Panc1 (cell line): ENCODE measurements around the gene CDHR5. TPM values are rescaled to one million over a fixed set of nuclear protein-coding genes. Genes with fewer than 3 reads are reported as not detected.

Experiments used
- ATAC-seq: fragments of 200-7000 bp; cut with Tn5 transposase; 2 replicates; pipeline ENCODE4 v1.9.1; 2020; ENCODE audit warnings: mild to moderate bottlenecking, moderate library complexity
- BruUV-seq: library from RNA; stranded (reverse); fragments of 400-500 nt; replicated peaks from 2 replicates; lab custom pipeline; 2021; lab: Mats Ljungman, UMichigan
- CTCF ChIA-PET: fragments of 300-600 bp; sonication (Branson Sonifier 250); formaldehyde crosslinking; loops from one replicate; lab custom pipeline; 2022; ENCODE audit warnings: antibody characterized with exemption; lab: Charles Lee
- POLR2A ChIA-PET: fragments of 300-600 bp; sonication (Branson Sonifier 250); formaldehyde crosslinking; loops from one replicate; lab custom pipeline; 2022; ENCODE audit warnings: antibody characterized with exemption; lab: Charles Lee
- DNase-seq: peaks from one replicate; pipeline ENCODE4 v3.0.0-alpha.2; 2010; ENCODE audit warnings: low read depth, low spot score
- H3K27ac ChIP-seq: 2 replicates; pipeline ENCODE4 v1.5.1; 2011; ENCODE audit warnings: mild to moderate bottlenecking, low read length, inconsistent platforms
- H3K27me3 ChIP-seq: fragments of 200-500 bp; sonication (Bioruptor generic); 2 replicates; pipeline ENCODE4 v1.6.0; 2014; ENCODE audit warnings: low read length, inconsistent platforms; ENCODE audit not compliant: control insufficient read depth, insufficient read depth
- H3K36me3 ChIP-seq: fragments of 200-500 bp; sonication (Bioruptor generic); 2 replicates; pipeline ENCODE4 v1.5.1; 2014; ENCODE audit warnings: inconsistent platforms, mild to moderate bottlenecking, low read length, moderate library complexity; ENCODE audit not compliant: control insufficient read depth, insufficient read depth
- H3K4me1 ChIP-seq: 2 replicates; pipeline ENCODE4 v1.5.1; 2011; ENCODE audit warnings: inconsistent platforms, mild to moderate bottlenecking, low read length, moderate library complexity; ENCODE audit not compliant: control insufficient read depth, insufficient read depth
- H3K4me3 ChIP-seq, 2 experiments: 2 replicates each; pipeline ENCODE4 v1.5.1; 2011 to 2012; ENCODE audit warnings: low read depth in 2 of 2, low read length in 2 of 2, mild to moderate bottlenecking in 2 of 2, inconsistent platforms in 1 of 2, moderate library complexity in 1 of 2
- H3K9me3 ChIP-seq: fragments of 200-500 bp; sonication (Bioruptor generic); 2 replicates; pipeline ENCODE4 v1.5.1; 2014; ENCODE audit warnings: low read depth, mild to moderate bottlenecking, inconsistent platforms, low read length, moderate library complexity; ENCODE audit not compliant: control insufficient read depth, insufficient read depth
- CTCF ChIP-seq: fragments of 450-650 bp; IDR thresholded peaks from 2 replicates; pipeline ENCODE4 v1.5.1; 2017; ENCODE audit warnings: mild to moderate bottlenecking
- POLR2AphosphoS5 ChIP-seq: IDR thresholded peaks from 2 replicates; pipeline ENCODE4 v1.6.1; 2012; ENCODE audit warnings: mild to moderate bottlenecking, low read depth, low read length, moderate library complexity
- REST ChIP-seq, 2 experiments: IDR thresholded peaks; 2 replicates each; pipeline ENCODE4 v1.6.1; 2011 to 2012; ENCODE audit warnings: low read depth in 2 of 2, control low read depth in 1 of 2, low read length in 1 of 2, mild to moderate bottlenecking in 1 of 2, moderate library complexity in 1 of 2; ENCODE audit not compliant: insufficient read depth in 1 of 2
- SIN3A ChIP-seq: IDR thresholded peaks from 2 replicates; pipeline ENCODE4 v1.6.1; 2012; ENCODE audit warnings: low read depth, mild to moderate bottlenecking, low read length, moderate library complexity, borderline replicate concordance; ENCODE audit not compliant: insufficient read depth
- TCF7L2 ChIP-seq: IDR thresholded peaks from 2 replicates; pipeline ENCODE4 v1.6.1; 2011; ENCODE audit warnings: mild to moderate bottlenecking, low read depth, low read length, inconsistent platforms
- in situ Hi-C: cut with HindIII; loops from 2 replicates; pipeline ENCODE4 v1.10.0; 2016; ENCODE audit warnings: low sequenced_read_pairs, low pct_unique_long_range_greater_than_20kb
- intact Hi-C: fragments of 100-400 bp; cut with micrococcal nuclease; formaldehyde crosslinking; loops from one replicate; pipeline ENCODE4 v1.10.0; 2022; ENCODE audit not compliant: unreplicated experiment
- total RNA-seq: library from RNA; stranded (reverse); gene quantifications from one replicate; pipeline ENCODE4 v1.2.1, GENCODE V29; 2021; ENCODE audit not compliant: unreplicated experiment

The CDHR5 gene
- total RNA-seq, 1 experiment from 2014 or later = not detected

GRCh38 chr11:610146-610801 lies 14.5 kb downstream of the CDHR5 start:
- H3K36me3 ChIP-seq = peaks cover 38% of the 10 kb centered on the region
- ChIA-PET POLR2A (no interaction called here), CTCF (no interaction called here)
- intact Hi-C loops (no loop called here), in situ Hi-C loops (no loop called here)
- H3K4me3 ChIP-seq = no peak overlapping the region
- no peak for DNase-seq
- H3K4me1 ChIP-seq = peaks cover 31% of the 10 kb centered on the region
- H3K27ac ChIP-seq = no peak overlapping the region
- TF ChIP-seq REST (IDR thresholded peaks at IDR 0.05; ENCODE audit: insufficient read depth in 1 of 2, low read depth in 2 of 2, low read length in 1 of 2) (no peak), TCF7L2 (no peak), SIN3A (no peak), POLR2AphosphoS5 (no peak), CTCF (no peak)
- no peaks in the 10 kb centered on the region for H3K27me3 ChIP-seq
- no TSS peak for BruUV-seq
- H3K9me3 ChIP-seq = no peaks in the 10 kb centered on the region
- ATAC-seq = no peak

GRCh38 chr11:609341-609811 lies 15.4 kb downstream of the CDHR5 start:
- peaks cover 38% of the 10 kb centered on the region for H3K36me3 ChIP-seq
- TF ChIP-seq POLR2AphosphoS5 (no peak), CTCF (no peak), TCF7L2 (no peak), REST (IDR thresholded peaks at IDR 0.05; ENCODE audit: insufficient read depth in 1 of 2, low read depth in 2 of 2, low read length in 1 of 2) (no peak)
- CTCF ChIA-PET = no interaction called here
- in situ Hi-C loops = no loop called here
- DNase-seq = no peak
- BruUV-seq = no TSS peak
- intact Hi-C loops = no loop called here
- no peak for ATAC-seq
- no peak overlapping the region for H3K27ac ChIP-seq
- H3K9me3 ChIP-seq = no peaks in the 10 kb centered on the region
- no peaks in the 10 kb centered on the region for H3K27me3 ChIP-seq
- no peak overlapping the region for H3K4me3 ChIP-seq
- POLR2A ChIA-PET = no interaction called here
- H3K4me1 ChIP-seq = peaks cover 26% of the 10 kb centered on the region
